ENCODE data around the gene UIMC1.
"Not testable (repeated sequence)": the region's sequence is repeated elsewhere in the genome, so short reads cannot be mapped to it uniquely, and the experiment has no call there.

DNA sequence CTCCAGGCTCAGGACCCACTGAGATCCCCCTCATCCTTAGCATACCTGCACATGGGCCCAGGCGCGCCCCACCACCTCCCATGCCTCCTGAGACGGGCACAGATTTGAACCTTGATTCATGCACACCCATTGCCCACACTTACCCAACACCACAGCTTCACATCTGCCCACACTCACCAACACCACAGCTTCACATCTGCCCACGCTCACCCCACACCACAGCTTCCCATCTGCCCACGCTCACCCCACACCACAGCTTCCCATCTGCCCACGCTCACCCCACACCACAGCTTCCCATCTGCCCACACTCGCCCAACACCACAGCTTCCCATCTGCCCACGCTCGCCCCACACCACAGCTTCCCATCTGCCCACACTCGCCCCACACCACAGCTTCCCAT, 135.9 kb downstream of the UIMC1 start:
- not testable (repeated sequence) for TF ChIP-seq ZFX (IDR thresholded peaks at IDR 0.05); CTCF (conservative IDR thresholded peaks at IDR 0.05)
